ENCODE results near the gene AFAP1L2. TPM values are rescaled to one million over a fixed set of nuclear protein-coding genes. Genes with fewer than 3 reads are reported as not detected.

Gene AFAP1L2
- total RNA-seq, 2 donors from 2014 or later, result 16.1 to 34.1 TPM

- H3K9me3 ChIP-seq, result no peaks in the 10 kb centered on the region
- intact Hi-C loops (cut with DNase I), result no loop called here
- TF ChIP-seq CTCF (IDR thresholded peaks at IDR 0.05) (no peak), POLR2A (IDR thresholded peaks at IDR 0.05) (no peak), POLR2AphosphoS5 (IDR thresholded peaks at IDR 0.05) (peak; percentile 18)
- H3K4me1 ChIP-seq (replicated peaks), result no peaks in the 10 kb centered on the region
- WGBS, result 67% methylated on average over 4 of the region's 4 CpGs
- peak overlapping the region in 1 of 2 donors; percentile 0 for H3K27ac ChIP-seq
- no peaks in the 10 kb centered on the region for H3K36me3 ChIP-seq
- H3K4me3 ChIP-seq, result no peak overlapping the region
- DNase-seq (ENCODE audit: low spot score), result no peak
- no peaks in the 10 kb centered on the region for H3K27me3 ChIP-seq (replicated peaks; ENCODE audit: insufficient read depth)
Observed at GRCh38 chr10:114271779-114272167, 132.5 kb downstream of the AFAP1L2 start.

GRCh38 chr10:114271075-114271778 lies 133.1 kb downstream of the AFAP1L2 start:
- intact Hi-C loops (cut with DNase I), result no loop called here
- TF ChIP-seq POLR2AphosphoS5 (IDR thresholded peaks at IDR 0.05) (peak; percentile 10), CTCF (IDR thresholded peaks at IDR 0.05) (no peak), POLR2A (IDR thresholded peaks at IDR 0.05) (no peak)
- Histone ChIP-seq H3K9me3 (no peaks in the 10 kb centered on the region), H3K27ac (peak overlapping the region in 1 of 2 donors; percentile 0), H3K27me3 (replicated peaks; ENCODE audit: insufficient read depth) (no peaks in the 10 kb centered on the region), H3K4me1 (replicated peaks) (no peaks in the 10 kb centered on the region), H3K36me3 (no peaks in the 10 kb centered on the region), H3K4me3 (no peak overlapping the region)
- DNase-seq (ENCODE audit: low spot score), result peak; percentile 71
- WGBS, result 47% methylated on average over 3 of the region's 3 CpGs

DNA sequence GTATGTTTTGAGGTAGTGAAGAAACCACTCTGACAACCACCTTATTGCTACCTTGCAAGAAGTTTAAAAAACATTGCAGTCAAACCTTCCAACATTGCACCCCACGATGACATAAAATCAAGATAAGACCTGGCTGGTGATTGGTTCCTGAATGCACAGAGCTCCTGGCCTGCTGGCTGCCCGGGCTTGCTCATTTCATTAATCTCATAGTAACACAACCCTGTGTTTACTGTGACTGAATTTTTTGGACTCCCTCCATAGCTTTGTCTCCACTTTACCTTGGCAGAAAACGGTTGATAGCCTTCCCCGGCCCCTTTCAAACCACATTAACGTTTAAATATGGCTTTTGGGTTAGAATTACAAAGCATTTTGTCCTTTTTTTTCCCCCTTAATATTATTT lies 137.8 kb downstream of the AFAP1L2 start:
- no peaks in the 10 kb centered on the region for H3K36me3 ChIP-seq
- TF ChIP-seq POLR2A (IDR thresholded peaks at IDR 0.05) (no peak), POLR2AphosphoS5 (IDR thresholded peaks at IDR 0.05) (peak; percentile 89)
- H3K27ac ChIP-seq, result peak overlapping the region in 1 of 2 donors; percentile 20
- intact Hi-C loops (cut with DNase I), result no loop called here
- H3K4me3 ChIP-seq, result no peak overlapping the region
- 12% methylated on average over 5 of the region's 5 CpGs for WGBS
- no peaks in the 10 kb centered on the region for H3K27me3 ChIP-seq (replicated peaks; ENCODE audit: insufficient read depth)
- peak; percentile 88 for DNase-seq (ENCODE audit: low spot score)
- no peaks in the 10 kb centered on the region for H3K9me3 ChIP-seq
- no peaks in the 10 kb centered on the region for H3K4me1 ChIP-seq (replicated peaks)

GRCh38 chr10:114265392-114266053 lies 138.8 kb downstream of the AFAP1L2 start:
- DNase-seq (ENCODE audit: low spot score), result no peak
- Histone ChIP-seq H3K27me3 (replicated peaks; ENCODE audit: insufficient read depth) (no peaks in the 10 kb centered on the region), H3K36me3 (no peaks in the 10 kb centered on the region), H3K27ac (peak overlapping the region; percentile 7 to 32), H3K4me1 (replicated peaks) (no peaks in the 10 kb centered on the region), H3K4me3 (no peak overlapping the region), H3K9me3 (no peaks in the 10 kb centered on the region)
- WGBS, result 54% methylated on average over 6 of the region's 6 CpGs
- TF ChIP-seq CTCF (IDR thresholded peaks at IDR 0.05) (no peak), POLR2AphosphoS5 (IDR thresholded peaks at IDR 0.05) (no peak), POLR2A (IDR thresholded peaks at IDR 0.05) (no peak)
- intact Hi-C loops (cut with DNase I), result no loop called here

GRCh38 chr10:114262496-114262895 lies 141.8 kb downstream of the AFAP1L2 start:
- no peak for TF ChIP-seq CTCF (IDR thresholded peaks at IDR 0.05)
- no peak for TF ChIP-seq POLR2A (IDR thresholded peaks at IDR 0.05)
- no peak overlapping the region for H3K4me3 ChIP-seq
- no peaks in the 10 kb centered on the region for H3K27me3 ChIP-seq (replicated peaks; ENCODE audit: insufficient read depth)
- intact Hi-C loops (cut with DNase I), result no loop called here
- H3K9me3 ChIP-seq, result no peaks in the 10 kb centered on the region
- 75% methylated on average over 4 of the region's 4 CpGs for WGBS
- H3K27ac ChIP-seq, result no peak overlapping the region
- H3K4me1 ChIP-seq (replicated peaks), result no peaks in the 10 kb centered on the region
- DNase-seq (ENCODE audit: low spot score), result no peak
- H3K36me3 ChIP-seq, result no peaks in the 10 kb centered on the region

Measured in prostate gland (tissue), 2 donors.